CD8-positive, alpha-beta memory T cell (primary cell): Measurements from ENCODE around the gene CRTC1. TPM values are rescaled to one million over a fixed set of nuclear protein-coding genes. Genes with fewer than 3 reads are reported as not detected.

Experiments used
- polyA plus RNA-seq: library from polyadenylated mRNA; unstranded; fragments of 300-500 nt; fragmentation: Illumina TruSeq; gene quantifications from one replicate; pipeline ENCODE4 v1.2.3, GENCODE V29; 2021
- total RNA-seq, 2 experiments: library from RNA; stranded (reverse); gene quantifications; one replicate each; pipeline ENCODE4 v1.2.3, GENCODE V29; 2021

CRTC1 gene
- total and polyA plus RNA-seq, 3 experiments from 2014 or later, result 1.3 to 7.1 (median 6.7) TPM

Other genes starting within 250 kb of the CRTC1 start
- gene ISYNA1, start 245.5 kb upstream of the CRTC1 start, total RNA-seq, result 10 to 100 TPM; 18.2 to 20.3 TPM
- gene ISYNA1, start 245.5 kb upstream of the CRTC1 start, polyA plus RNA-seq, result 33.2 TPM
- 10 to 100 TPM; 24.4 to 25.5 TPM for gene ELL, start 161.6 kb upstream of the CRTC1 start, total RNA-seq
- 22.1 TPM for gene ELL, start 161.6 kb upstream of the CRTC1 start, polyA plus RNA-seq
- 100 to 1,000 TPM; 161 to 170 TPM for gene FKBP8, start 140.1 kb upstream of the CRTC1 start, total RNA-seq
- gene FKBP8, start 140.1 kb upstream of the CRTC1 start, polyA plus RNA-seq, result 138 TPM
- gene KXD1, start 125.8 kb upstream of the CRTC1 start, total RNA-seq, result 100 to 1,000 TPM; 127 to 128 TPM
- 84.4 TPM for gene KXD1, start 125.8 kb upstream of the CRTC1 start, polyA plus RNA-seq
- 1,000 to 10,000 TPM; 1,684 to 1,700 TPM for gene UBA52, start 111.8 kb upstream of the CRTC1 start, total RNA-seq
- gene UBA52, start 111.8 kb upstream of the CRTC1 start, polyA plus RNA-seq, result 1,487 TPM
- gene REX1BD, start 94.9 kb upstream of the CRTC1 start, total RNA-seq, result 100 to 1,000 TPM; 107 to 110 TPM
- gene REX1BD, start 94.9 kb upstream of the CRTC1 start, polyA plus RNA-seq, result 169 TPM
- not detected for gene CRLF1, start 76.9 kb upstream of the CRTC1 start, total RNA-seq
- gene CRLF1, start 76.9 kb upstream of the CRTC1 start, polyA plus RNA-seq, result not detected
- gene TMEM59L, start 70.8 kb upstream of the CRTC1 start, total RNA-seq, result not detected
- gene TMEM59L, start 70.8 kb upstream of the CRTC1 start, polyA plus RNA-seq, result not detected
- 10 to 100 TPM; 12.4 to 12.8 TPM for gene KLHL26, start 46.7 kb upstream of the CRTC1 start, total RNA-seq
- gene KLHL26, start 46.7 kb upstream of the CRTC1 start, polyA plus RNA-seq, result 5.1 TPM
- gene COMP, start 107.6 kb downstream of the CRTC1 start, total RNA-seq, result not detected
- gene COMP, start 107.6 kb downstream of the CRTC1 start, polyA plus RNA-seq, result not detected
- 10 to 100 TPM; 96.8 to 97.2 TPM for gene UPF1, start 148.3 kb downstream of the CRTC1 start, total RNA-seq
- 24.6 TPM for gene UPF1, start 148.3 kb downstream of the CRTC1 start, polyA plus RNA-seq
- not detected for gene CERS1, start 212.5 kb downstream of the CRTC1 start, total RNA-seq
- gene CERS1, start 212.5 kb downstream of the CRTC1 start, polyA plus RNA-seq, result not detected
- gene COPE, start 235.7 kb downstream of the CRTC1 start, total RNA-seq, result 100 to 1,000 TPM; 177 to 184 TPM
- gene COPE, start 235.7 kb downstream of the CRTC1 start, polyA plus RNA-seq, result 300 TPM
- 10 to 100 TPM; 92.5 to 95.1 TPM for gene DDX49, start 236.0 kb downstream of the CRTC1 start, total RNA-seq
- gene DDX49, start 236.0 kb downstream of the CRTC1 start, polyA plus RNA-seq, result 28.5 TPM